OCI-LY7 (cell line): ENCODE measurements around the gene KIAA1671. TPM values are rescaled to one million over a fixed set of nuclear protein-coding genes. Genes with fewer than 3 reads are reported as not detected.

Experiments used
- BruUV-seq: library from RNA; stranded (reverse); fragments of 400-500 nt; replicated peaks from 2 replicates; lab custom pipeline; 2021; lab: Mats Ljungman, UMichigan
- CTCF ChIA-PET: fragments of 300-600 bp; sonication (Branson Sonifier 250); formaldehyde crosslinking; loops from one replicate; lab custom pipeline; 2022; ENCODE audit warnings: antibody characterized with exemption; ENCODE audit not compliant: unreplicated experiment; lab: Charles Lee
- POLR2A ChIA-PET: fragments of 300-600 bp; sonication (Branson Sonifier 250); formaldehyde crosslinking; loops from one replicate; lab custom pipeline; 2022; ENCODE audit warnings: antibody characterized with exemption; lab: Charles Lee
- DNase-seq: peaks from one replicate; pipeline ENCODE4 v3.0.0-alpha.2; 2015; ENCODE audit warnings: low spot score
- H2AFZ ChIP-seq: fragments of 200-600 bp; sonication (generic), shearing (Covaris generic); 2 replicates; pipeline ENCODE4 v1.6.1; 2014; ENCODE audit warnings: mild to moderate bottlenecking, antibody characterized with exemption, low read length, moderate library complexity
- H3K27ac ChIP-seq: fragments of 200-600 bp; sonication (generic); 2 replicates; pipeline ENCODE4 v1.5.1; 2014; ENCODE audit warnings: mixed run types, low read depth, mild to moderate bottlenecking, moderate library complexity, low read length, inconsistent platforms; ENCODE audit not compliant: poor library complexity, severe bottlenecking
- H3K36me3 ChIP-seq: fragments of 200-600 bp; sonication (generic); 2 replicates; pipeline ENCODE4 v1.6.1; 2014; ENCODE audit warnings: mild to moderate bottlenecking, antibody characterized with exemption, low read length, moderate library complexity, mixed read lengths; ENCODE audit not compliant: insufficient read depth
- H3K4me1 ChIP-seq: fragments of 200-600 bp; sonication (generic); 2 replicates; pipeline ENCODE4 v1.5.1; 2014; ENCODE audit warnings: mild to moderate bottlenecking, low read length; ENCODE audit not compliant: insufficient read depth, poor library complexity, severe bottlenecking
- H3K4me2 ChIP-seq: fragments of 200-600 bp; sonication (generic); 2 replicates; pipeline ENCODE4 v1.6.1; 2014; ENCODE audit warnings: mild to moderate bottlenecking, low read length
- H3K4me3 ChIP-seq: fragments of 200-600 bp; sonication (generic); 2 replicates; pipeline ENCODE4 v1.5.1; 2014; ENCODE audit warnings: mild to moderate bottlenecking, low read depth, low read length; ENCODE audit not compliant: poor library complexity, severe bottlenecking
- H3K79me2 ChIP-seq: fragments of 200-600 bp; sonication (generic); 2 replicates; pipeline ENCODE4 v1.6.1; 2016; ENCODE audit warnings: low read depth, mild to moderate bottlenecking, low read length, moderate library complexity, mixed read lengths; ENCODE audit not compliant: insufficient read depth
- H3K9me2 ChIP-seq: fragments of 200-600 bp; sonication (generic); 2 replicates; pipeline ENCODE4 v1.6.1; 2016; ENCODE audit warnings: mild to moderate bottlenecking, low read length, mixed read lengths; ENCODE audit not compliant: insufficient read depth
- H3K9me3 ChIP-seq: fragments of 200-600 bp; sonication (generic); 2 replicates; pipeline ENCODE4 v1.6.1; 2014; ENCODE audit warnings: mild to moderate bottlenecking, mixed run types, low read length, mixed read lengths
- H4K20me1 ChIP-seq: fragments of 200-600 bp; sonication (generic); 2 replicates; pipeline ENCODE4 v1.6.1; 2014; ENCODE audit warnings: mild to moderate bottlenecking, antibody characterized with exemption, low read length, moderate library complexity, mixed read lengths; ENCODE audit not compliant: insufficient read depth
- EZH2phosphoT487 ChIP-seq: fragments of 200-600 bp; sonication (generic); IDR thresholded peaks from 2 replicates; pipeline ENCODE4 v1.6.1; 2018; ENCODE audit warnings: low read depth, borderline replicate concordance, mild to moderate bottlenecking, mixed run types, antibody characterized with exemption, low read length, moderate library complexity, mixed read lengths
- intact Hi-C: fragments of 100-400 bp; cut with micrococcal nuclease; formaldehyde crosslinking; loops from one replicate; pipeline ENCODE4 v1.10.0; 2022; ENCODE audit not compliant: unreplicated experiment
- total RNA-seq, 2 experiments: library from RNA; depleted of rRNA in 1 of 2; stranded (reverse); fragments of >200 nt in 1 of 2; shearing (Covaris generic) in 1 of 2; gene quantifications; 2 replicates each; pipeline ENCODE4 v1.2.3, GENCODE V29; 2014 to 2022
- TF ChIP-seq, protein P1 (sequence below): fragments of 200-600 bp; sonication (generic); conservative IDR thresholded peaks from 2 replicates; pipeline ENCODE4 v1.5.1; 2014; ENCODE audit warnings: mild to moderate bottlenecking, antibody characterized with exemption, low read length, moderate library complexity, mixed read lengths

The KIAA1671 gene
- total RNA-seq, 2 experiments from 2014 or later = not detected

DNA sequence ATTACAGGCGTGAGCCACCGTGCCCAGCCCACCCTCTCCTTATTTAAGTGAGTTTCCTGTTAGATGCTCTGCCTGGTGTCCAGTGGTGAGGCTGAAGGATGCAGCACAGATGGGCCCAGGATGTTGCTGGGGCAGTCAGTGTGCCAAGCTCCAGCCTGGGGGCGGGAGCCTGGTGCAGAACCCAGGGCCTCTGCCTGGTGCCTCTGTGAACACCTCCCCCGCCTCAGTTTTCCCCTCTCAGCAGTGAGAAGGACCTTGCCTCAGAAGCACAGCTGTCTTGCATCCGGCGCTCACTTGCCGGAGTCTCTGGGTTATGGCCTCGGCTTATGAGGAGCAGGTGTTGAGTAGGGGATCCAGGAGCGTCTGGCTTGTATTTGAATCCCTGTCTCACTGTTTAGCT is 116.2 kb downstream of the KIAA1671 start:
- H2AFZ ChIP-seq = no peak overlapping the region
- no peak for DNase-seq
- no peaks in the 10 kb centered on the region for H3K79me2 ChIP-seq
- no peak overlapping the region for H3K4me2 ChIP-seq
- CTCF ChIA-PET = interaction anchor here (0.5 kb wide), 1 partner anchor 612 kb away, joined by 4 read pairs; no protein-coding TSS in a partner anchor
- H3K36me3 ChIP-seq = no peaks in the 10 kb centered on the region
- no peak overlapping the region for H3K27ac ChIP-seq
- no peaks in the 10 kb centered on the region for H3K4me1 ChIP-seq
- POLR2A ChIA-PET = no interaction called here
- H4K20me1 ChIP-seq = no peaks in the 10 kb centered on the region
- no peak for TF ChIP-seq EZH2phosphoT487
- TF ChIP-seq, protein P1, sequence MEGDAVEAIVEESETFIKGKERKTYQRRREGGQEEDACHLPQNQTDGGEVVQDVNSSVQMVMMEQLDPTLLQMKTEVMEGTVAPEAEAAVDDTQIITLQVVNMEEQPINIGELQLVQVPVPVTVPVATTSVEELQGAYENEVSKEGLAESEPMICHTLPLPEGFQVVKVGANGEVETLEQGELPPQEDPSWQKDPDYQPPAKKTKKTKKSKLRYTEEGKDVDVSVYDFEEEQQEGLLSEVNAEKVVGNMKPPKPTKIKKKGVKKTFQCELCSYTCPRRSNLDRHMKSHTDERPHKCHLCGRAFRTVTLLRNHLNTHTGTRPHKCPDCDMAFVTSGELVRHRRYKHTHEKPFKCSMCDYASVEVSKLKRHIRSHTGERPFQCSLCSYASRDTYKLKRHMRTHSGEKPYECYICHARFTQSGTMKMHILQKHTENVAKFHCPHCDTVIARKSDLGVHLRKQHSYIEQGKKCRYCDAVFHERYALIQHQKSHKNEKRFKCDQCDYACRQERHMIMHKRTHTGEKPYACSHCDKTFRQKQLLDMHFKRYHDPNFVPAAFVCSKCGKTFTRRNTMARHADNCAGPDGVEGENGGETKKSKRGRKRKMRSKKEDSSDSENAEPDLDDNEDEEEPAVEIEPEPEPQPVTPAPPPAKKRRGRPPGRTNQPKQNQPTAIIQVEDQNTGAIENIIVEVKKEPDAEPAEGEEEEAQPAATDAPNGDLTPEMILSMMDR = no peak
- H3K9me3 ChIP-seq = no peaks in the 10 kb centered on the region
- intact Hi-C loops = no loop called here
- no peak overlapping the region for H3K4me3 ChIP-seq
- H3K9me2 ChIP-seq = no peaks in the 10 kb centered on the region
- BruUV-seq = no TSS peak

DNA sequence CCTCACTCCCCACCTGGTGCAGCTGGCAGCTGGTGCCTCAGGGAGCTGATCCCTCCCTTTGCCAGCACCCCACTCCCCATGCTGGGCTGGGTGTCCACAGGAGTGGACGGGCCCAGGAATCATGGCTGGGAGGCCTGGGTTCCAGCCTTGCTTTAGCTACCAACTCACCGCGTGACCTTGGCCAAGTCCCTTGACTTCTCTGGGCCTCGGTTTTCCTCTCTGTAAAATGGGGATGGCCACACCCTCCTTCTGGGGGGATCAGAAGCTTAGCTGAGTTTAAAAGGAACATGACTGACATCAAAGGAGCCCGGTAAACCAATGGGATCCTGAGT is 116.9 kb downstream of the KIAA1671 start:
- no peak overlapping the region for H3K4me3 ChIP-seq
- ChIA-PET POLR2A (no interaction called here), CTCF (no interaction called here)

DNA sequence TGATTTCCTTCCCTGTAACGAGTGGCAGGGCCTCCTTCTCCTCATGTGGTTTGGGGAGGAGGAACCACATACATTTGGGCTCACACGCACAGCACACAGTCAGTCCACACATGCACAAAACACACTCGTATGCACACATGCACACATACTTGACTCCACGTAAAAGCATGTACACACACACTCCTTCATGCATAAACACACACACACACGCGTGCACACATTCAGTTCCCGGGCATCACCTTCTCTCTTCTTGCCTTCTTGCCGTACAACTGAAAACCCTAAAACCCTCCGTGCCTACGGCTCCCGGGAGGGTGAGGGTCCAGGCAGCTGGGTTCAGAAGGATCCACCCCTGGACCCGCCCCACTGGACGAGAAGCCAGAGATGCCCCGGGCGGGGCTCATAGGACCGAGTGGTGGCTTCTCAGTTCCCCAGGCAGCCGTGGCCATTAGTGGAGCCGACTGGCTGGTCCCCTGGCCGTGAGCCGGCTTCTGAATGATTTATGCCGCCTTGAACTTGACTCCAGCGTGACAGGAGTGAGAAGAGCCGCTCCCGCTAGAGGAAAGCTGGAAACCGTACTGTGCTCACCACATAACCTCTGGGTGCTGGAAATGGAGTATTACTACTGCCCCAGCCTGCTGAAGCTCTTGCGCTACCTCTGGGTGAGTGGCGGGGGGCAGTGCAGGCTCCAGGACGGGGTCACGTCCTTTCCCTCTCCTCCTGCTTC is 117.4 kb downstream of the KIAA1671 start:
- Histone ChIP-seq H3K79me2 (no peaks in the 10 kb centered on the region), H2AFZ (no peak overlapping the region), H3K36me3 (no peaks in the 10 kb centered on the region), H3K9me2 (no peaks in the 10 kb centered on the region), H4K20me1 (no peaks in the 10 kb centered on the region), H3K9me3 (no peaks in the 10 kb centered on the region), H3K4me3 (no peak overlapping the region), H3K27ac (no peak overlapping the region), H3K4me2 (no peak overlapping the region), H3K4me1 (no peaks in the 10 kb centered on the region)
- BruUV-seq = no TSS peak
- no peak for TF ChIP-seq EZH2phosphoT487
- TF ChIP-seq, protein P1 = no peak
- DNase-seq = no peak
- intact Hi-C loops = no loop called here
- CTCF ChIA-PET = no interaction called here
- POLR2A ChIA-PET = no interaction called here

More for the DNA sequence above, 116.9 kb downstream of the KIAA1671 start:
- Histone ChIP-seq H3K4me1 (no peaks in the 10 kb centered on the region), H3K79me2 (no peaks in the 10 kb centered on the region), H3K4me2 (no peak overlapping the region), H4K20me1 (no peaks in the 10 kb centered on the region), H3K9me3 (no peaks in the 10 kb centered on the region), H3K27ac (no peak overlapping the region), H3K36me3 (no peaks in the 10 kb centered on the region), H2AFZ (no peak overlapping the region), H3K9me2 (no peaks in the 10 kb centered on the region)
- intact Hi-C loops = no loop called here
- DNase-seq = no peak
- BruUV-seq = no TSS peak
- TF ChIP-seq EZH2phosphoT487 = no peak
- TF ChIP-seq, protein P1 = no peak
